ENCODE measurements around the gene ERP44.

Gene ERP44

GRCh38 chr9:100066539-100066938 is 32.3 kb downstream of the ERP44 start:
- TF ChIP-seq CTCF (IDR thresholded peaks at IDR 0.05): no peak

GRCh38 chr9:100064872-100065581 is 33.8 kb downstream of the ERP44 start:
- TF ChIP-seq CTCF (IDR thresholded peaks at IDR 0.05): no peak

GRCh38 chr9:100063185-100063584 is 35.6 kb downstream of the ERP44 start:
- no peak for TF ChIP-seq CTCF (IDR thresholded peaks at IDR 0.05)

GRCh38 chr9:100058699-100059579 is 39.9 kb downstream of the ERP44 start:
- TF ChIP-seq CTCF (IDR thresholded peaks at IDR 0.05): no peak

DNA sequence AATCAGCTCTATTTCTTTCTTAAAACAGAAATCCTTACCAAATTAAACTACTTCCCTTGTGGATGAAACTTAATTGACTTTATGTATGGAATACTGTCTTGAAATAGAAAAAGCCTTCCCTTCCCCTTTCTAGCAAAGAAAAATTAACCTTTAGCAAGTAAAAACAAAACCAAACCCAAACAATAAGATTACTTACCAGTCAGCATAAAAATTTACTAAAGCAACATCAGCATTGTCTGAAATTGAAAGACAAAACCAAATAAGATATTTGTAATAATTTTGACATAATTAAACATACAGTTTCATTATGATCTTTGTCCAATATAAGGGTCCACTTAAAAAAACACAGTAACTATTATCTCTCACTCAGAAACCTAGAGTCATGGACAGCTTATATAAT is 41.2 kb downstream of the ERP44 start:
- TF ChIP-seq CTCF (IDR thresholded peaks at IDR 0.05): no peak

DNA sequence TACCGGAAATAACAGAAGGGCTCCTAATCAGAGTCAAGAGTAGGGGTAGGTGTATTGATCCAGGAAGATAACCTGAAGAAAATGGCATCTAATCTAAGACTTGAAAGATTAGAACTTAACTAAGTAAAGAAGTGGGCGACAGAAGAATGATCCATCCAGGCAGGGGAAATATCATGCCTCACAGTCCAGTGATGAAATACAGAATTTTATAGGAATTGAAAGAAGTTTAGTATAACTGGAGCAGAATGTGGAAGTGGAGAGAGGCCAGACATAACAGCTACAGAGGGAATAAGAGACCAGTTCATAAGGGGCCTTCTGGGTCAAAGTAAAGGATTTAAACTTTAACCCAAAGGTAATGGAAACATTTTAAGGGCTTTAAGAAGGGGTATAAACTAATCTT is 42.2 kb downstream of the ERP44 start:
- no peak for TF ChIP-seq CTCF (IDR thresholded peaks at IDR 0.05)

GRCh38 chr9:100052375-100052774 is 46.4 kb downstream of the ERP44 start:
- no peak for TF ChIP-seq CTCF (IDR thresholded peaks at IDR 0.05)
